ENCODE results near the gene TIMP1. TPM values are rescaled to one million over a fixed set of nuclear protein-coding genes. Genes with fewer than 3 reads are reported as not detected.

The TIMP1 gene
- polyA plus RNA-seq, 1 of the 3 experiments (the other 2 are of a cell fraction): 323 TPM

DNA sequence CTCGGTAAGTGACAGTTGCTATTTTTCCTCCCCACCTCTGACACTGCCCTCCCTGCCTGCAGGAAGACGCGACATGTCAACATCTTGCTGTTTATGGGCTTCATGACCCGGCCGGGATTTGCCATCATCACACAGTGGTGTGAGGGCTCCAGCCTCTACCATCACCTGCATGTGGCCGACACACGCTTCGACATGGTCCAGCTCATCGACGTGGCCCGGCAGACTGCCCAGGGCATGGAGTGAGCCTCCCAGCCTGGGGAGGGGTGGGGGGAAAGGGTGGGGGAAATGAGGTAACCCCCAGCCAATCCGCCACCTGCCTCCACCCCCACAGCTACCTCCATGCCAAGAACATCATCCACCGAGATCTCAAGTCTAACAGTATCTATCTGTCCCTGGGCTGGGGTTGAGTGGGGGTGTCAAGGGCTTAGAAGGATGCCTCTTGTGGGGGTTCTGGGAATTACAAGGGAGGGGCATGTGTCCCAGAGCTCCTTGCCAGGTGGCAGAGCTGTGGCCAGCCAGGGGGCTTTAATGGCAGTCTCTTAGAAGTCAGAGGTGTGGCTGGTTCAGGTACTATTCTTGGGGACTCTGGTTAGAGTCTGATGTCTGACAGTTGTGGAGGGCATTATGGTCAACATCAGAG is 13.5 kb upstream of the TIMP1 start:
- ChIA-PET CTCF (interaction anchor here (1.0 to 1.1 kb wide), 2 partner anchors 45 to 76 kb away, joined by 3 read pairs; no protein-coding TSS in a partner anchor), POLR2A (no interaction called here)
- H3K79me2 ChIP-seq (ENCODE audit: insufficient read depth): peaks cover under 1% of the 10 kb centered on the region; the same call in 1 of the 2 replicates
- TF ChIP-seq JUND (IDR thresholded peaks at IDR 0.05): no peak
- TF ChIP-seq, protein P1, sequence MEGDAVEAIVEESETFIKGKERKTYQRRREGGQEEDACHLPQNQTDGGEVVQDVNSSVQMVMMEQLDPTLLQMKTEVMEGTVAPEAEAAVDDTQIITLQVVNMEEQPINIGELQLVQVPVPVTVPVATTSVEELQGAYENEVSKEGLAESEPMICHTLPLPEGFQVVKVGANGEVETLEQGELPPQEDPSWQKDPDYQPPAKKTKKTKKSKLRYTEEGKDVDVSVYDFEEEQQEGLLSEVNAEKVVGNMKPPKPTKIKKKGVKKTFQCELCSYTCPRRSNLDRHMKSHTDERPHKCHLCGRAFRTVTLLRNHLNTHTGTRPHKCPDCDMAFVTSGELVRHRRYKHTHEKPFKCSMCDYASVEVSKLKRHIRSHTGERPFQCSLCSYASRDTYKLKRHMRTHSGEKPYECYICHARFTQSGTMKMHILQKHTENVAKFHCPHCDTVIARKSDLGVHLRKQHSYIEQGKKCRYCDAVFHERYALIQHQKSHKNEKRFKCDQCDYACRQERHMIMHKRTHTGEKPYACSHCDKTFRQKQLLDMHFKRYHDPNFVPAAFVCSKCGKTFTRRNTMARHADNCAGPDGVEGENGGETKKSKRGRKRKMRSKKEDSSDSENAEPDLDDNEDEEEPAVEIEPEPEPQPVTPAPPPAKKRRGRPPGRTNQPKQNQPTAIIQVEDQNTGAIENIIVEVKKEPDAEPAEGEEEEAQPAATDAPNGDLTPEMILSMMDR (IDR thresholded peaks at IDR 0.05): peak; percentile 49
- H3K9me2 ChIP-seq: no peaks in the 10 kb centered on the region
- H4K20me1 ChIP-seq (ENCODE audit: insufficient read depth): no peaks in the 10 kb centered on the region
- H3K36me3 ChIP-seq (replicated peaks in 1 of 2; ENCODE audit: control insufficient read depth in 1 of 2, insufficient read depth in 2 of 2, low read length in 1 of 2): peaks cover 0 to 31% of the 10 kb centered on the region in 2 experiments
- peaks cover 3% of the 10 kb centered on the region for H3F3A ChIP-seq (replicated peaks; ENCODE audit: insufficient read depth)
- no peak overlapping the region for H3K27ac ChIP-seq (ENCODE audit: low read depth in 2 of 2, low read length in 1 of 2)
- no peak overlapping the region for H3K9ac ChIP-seq
- no peak overlapping the region for H3K4me3 ChIP-seq (ENCODE audit: low read depth in 2 of 2, low read length in 1 of 2)
- peak; percentile 68 for DNase-seq
- no peaks in the 10 kb centered on the region for H3K4me1 ChIP-seq (ENCODE audit: control insufficient read depth in 1 of 2, insufficient read depth in 2 of 2, low read depth in 1 of 2, low read length in 1 of 2)
- WGBS (ENCODE audit: low lambda C conversion rate): 63% methylated on average over 4 of the region's 13 CpGs
- no peaks in the 10 kb centered on the region for H3K9me3 ChIP-seq
- no peak overlapping the region for H3K4me2 ChIP-seq
- H2AFZ ChIP-seq (ENCODE audit: low read depth): no peak overlapping the region
- peaks cover 11% of the 10 kb centered on the region; the same call in 1 of the 2 replicates for H3K27me3 ChIP-seq (ENCODE audit: insufficient read depth)

DNA sequence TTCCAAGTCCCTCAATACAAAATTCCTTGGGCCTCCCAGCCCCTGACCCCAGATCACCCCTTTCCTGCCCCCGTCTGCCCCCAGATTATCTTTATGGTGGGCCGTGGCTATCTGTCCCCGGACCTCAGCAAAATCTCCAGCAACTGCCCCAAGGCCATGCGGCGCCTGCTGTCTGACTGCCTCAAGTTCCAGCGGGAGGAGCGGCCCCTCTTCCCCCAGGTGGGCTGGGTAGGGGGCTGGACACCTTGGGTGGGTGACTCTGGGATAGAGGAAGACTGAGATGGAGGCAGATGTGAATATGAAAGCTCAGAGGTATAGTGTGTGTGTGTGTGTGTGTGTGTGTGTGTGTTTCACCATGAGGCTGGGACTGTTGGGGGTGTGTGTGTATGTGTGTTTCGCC is 11.4 kb upstream of the TIMP1 start:
- ChIA-PET POLR2A (no interaction called here), CTCF (interaction anchor here (1.0 kb wide), 1 partner anchor 12 kb away, joined by 3 read pairs; the partner anchor contains the start of gene TIMP1)
- H3F3A ChIP-seq (replicated peaks; ENCODE audit: insufficient read depth): peaks cover 3% of the 10 kb centered on the region
- H3K4me1 ChIP-seq (ENCODE audit: control insufficient read depth in 1 of 2, insufficient read depth in 2 of 2, low read depth in 1 of 2, low read length in 1 of 2): no peaks in the 10 kb centered on the region
- H3K27me3 ChIP-seq (ENCODE audit: insufficient read depth): peaks cover 11% of the 10 kb centered on the region; the same call in 1 of the 2 replicates
- H3K9ac ChIP-seq: no peak overlapping the region
- H2AFZ ChIP-seq (ENCODE audit: low read depth): no peak overlapping the region
- H3K4me3 ChIP-seq (ENCODE audit: low read depth in 2 of 2, low read length in 1 of 2): no peak overlapping the region
- no peaks in the 10 kb centered on the region for H3K9me2 ChIP-seq
- no peaks in the 10 kb centered on the region for H4K20me1 ChIP-seq (ENCODE audit: insufficient read depth)
- DNase-seq: no peak
- H3K79me2 ChIP-seq (ENCODE audit: insufficient read depth): no peaks in the 10 kb centered on the region
- H3K36me3 ChIP-seq (replicated peaks in 1 of 2; ENCODE audit: control insufficient read depth in 1 of 2, insufficient read depth in 2 of 2, low read length in 1 of 2): peaks cover 0 to 24% of the 10 kb centered on the region in 2 experiments
- H3K27ac ChIP-seq (ENCODE audit: low read depth in 2 of 2, low read length in 1 of 2): no peak overlapping the region
- H3K9me3 ChIP-seq: no peaks in the 10 kb centered on the region
- no peak for TF ChIP-seq MEF2A (IDR thresholded peaks at IDR 0.05; ENCODE audit: borderline replicate concordance, low read depth)
- no peak for TF ChIP-seq POLR2AphosphoS5 (IDR thresholded peaks at IDR 0.05; ENCODE audit: low read depth, low read length)
- TF ChIP-seq TCF12 (IDR thresholded peaks at IDR 0.05): no peak
- TF ChIP-seq YY1 (IDR thresholded peaks at IDR 0.05; ENCODE audit: low read depth): no peak
- no peak for TF ChIP-seq TAF1 (IDR thresholded peaks at IDR 0.05; ENCODE audit: borderline replicate concordance, low read depth, low read length)
- no peak for TF ChIP-seq RXRA (IDR thresholded peaks at IDR 0.05; ENCODE audit: borderline replicate concordance, low read depth)
- TF ChIP-seq GATA2 (CRISPR knock-in tag; IDR thresholded peaks at IDR 0.05): no peak
- no peak for TF ChIP-seq SIN3A (IDR thresholded peaks at IDR 0.05; ENCODE audit: borderline replicate concordance, low read depth, low read length)
- TF ChIP-seq, protein P2, sequence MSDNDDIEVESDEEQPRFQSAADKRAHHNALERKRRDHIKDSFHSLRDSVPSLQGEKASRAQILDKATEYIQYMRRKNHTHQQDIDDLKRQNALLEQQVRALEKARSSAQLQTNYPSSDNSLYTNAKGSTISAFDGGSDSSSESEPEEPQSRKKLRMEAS (IDR thresholded peaks at IDR 0.05; ENCODE audit: low read depth): no peak
- TF ChIP-seq TEAD4 (IDR thresholded peaks at IDR 0.05; ENCODE audit: borderline replicate concordance, insufficient read depth): no peak
- no peak for TF ChIP-seq GABPA (IDR thresholded peaks at IDR 0.05; ENCODE audit: low read depth)
- no peak for TF ChIP-seq RAD21 (IDR thresholded peaks at IDR 0.05; ENCODE audit: low read length)
- TF ChIP-seq MXI1 (IDR thresholded peaks at IDR 0.05; ENCODE audit: low read depth, low read length): no peak
- TF ChIP-seq NFIC (IDR thresholded peaks at IDR 0.05; ENCODE audit: borderline replicate concordance): no peak
- TF ChIP-seq EP300 (IDR thresholded peaks at IDR 0.05; ENCODE audit: borderline replicate concordance in 1 of 2, low read depth in 1 of 2, low read length in 1 of 2): no peak
- no peak for TF ChIP-seq FOXM1 (IDR thresholded peaks at IDR 0.05; ENCODE audit: low read depth)
- no peak for TF ChIP-seq EZH2phosphoT487 (IDR thresholded peaks at IDR 0.05; ENCODE audit: borderline replicate concordance, low read depth)
- TF ChIP-seq ELF1 (IDR thresholded peaks at IDR 0.05): no peak
- no peak for TF ChIP-seq SMC3 (IDR thresholded peaks at IDR 0.05; ENCODE audit: low read depth, low read length)
- TF ChIP-seq, protein P3, sequence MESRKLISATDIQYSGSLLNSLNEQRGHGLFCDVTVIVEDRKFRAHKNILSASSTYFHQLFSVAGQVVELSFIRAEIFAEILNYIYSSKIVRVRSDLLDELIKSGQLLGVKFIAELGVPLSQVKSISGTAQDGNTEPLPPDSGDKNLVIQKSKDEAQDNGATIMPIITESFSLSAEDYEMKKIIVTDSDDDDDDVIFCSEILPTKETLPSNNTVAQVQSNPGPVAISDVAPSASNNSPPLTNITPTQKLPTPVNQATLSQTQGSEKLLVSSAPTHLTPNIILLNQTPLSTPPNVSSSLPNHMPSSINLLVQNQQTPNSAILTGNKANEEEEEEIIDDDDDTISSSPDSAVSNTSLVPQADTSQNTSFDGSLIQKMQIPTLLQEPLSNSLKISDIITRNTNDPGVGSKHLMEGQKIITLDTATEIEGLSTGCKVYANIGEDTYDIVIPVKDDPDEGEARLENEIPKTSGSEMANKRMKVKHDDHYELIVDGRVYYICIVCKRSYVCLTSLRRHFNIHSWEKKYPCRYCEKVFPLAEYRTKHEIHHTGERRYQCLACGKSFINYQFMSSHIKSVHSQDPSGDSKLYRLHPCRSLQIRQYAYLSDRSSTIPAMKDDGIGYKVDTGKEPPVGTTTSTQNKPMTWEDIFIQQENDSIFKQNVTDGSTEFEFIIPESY (IDR thresholded peaks at IDR 0.05; ENCODE audit: borderline replicate concordance, low read depth): no peak
- H3K4me2 ChIP-seq: no peak overlapping the region
- 65% methylated on average over 8 of the region's 8 CpGs for WGBS (ENCODE audit: low lambda C conversion rate)
